HG02798 (cell line): ENCODE measurements around the gene CENPM.

ENCODE experiments used
- ATAC-seq: cut with Tn5 transposase; IDR thresholded peaks from one replicate; pipeline ENCODE4 v1.9.1; 2021; ENCODE audit warnings: mild to moderate bottlenecking; ENCODE audit not compliant: unreplicated experiment, poor library complexity

CENPM gene

GRCh38 chr22:41915786-41916493, 31.0 kb downstream of the CENPM start:
- ATAC-seq: no peak

- ATAC-seq: peak; percentile 24
Observed at GRCh38 chr22:41915035-41915785, 31.7 kb downstream of the CENPM start, which contains the start of gene SHISA8. TSS of gene SHISA8 (minus strand) at chr22:41915074. CDS start at chr22:41914667, 407 bp downstream.

DNA sequence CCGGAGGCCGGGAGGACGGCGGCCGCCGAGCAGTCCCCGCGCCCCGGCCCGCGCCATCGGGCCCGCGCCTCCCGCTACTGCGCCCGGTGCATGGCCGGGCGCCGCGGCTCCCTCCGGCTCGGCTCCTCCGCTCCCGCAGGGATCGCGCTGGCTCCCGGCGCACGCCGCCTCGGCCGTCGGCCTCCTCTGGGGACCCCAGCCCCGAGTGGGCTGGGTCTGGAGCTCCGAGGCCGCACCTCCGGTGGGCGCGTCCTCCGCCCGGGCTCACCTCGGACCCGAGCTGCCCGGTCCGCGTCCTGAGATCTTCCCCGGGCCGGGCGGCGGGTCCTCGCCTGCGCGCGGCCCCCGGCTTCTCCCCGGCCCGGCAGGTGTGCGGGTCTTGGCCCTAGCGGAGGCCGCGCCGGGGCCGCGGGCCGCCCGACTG, 32.3 kb downstream of the CENPM start:
- ATAC-seq: peak; percentile 5

DNA sequence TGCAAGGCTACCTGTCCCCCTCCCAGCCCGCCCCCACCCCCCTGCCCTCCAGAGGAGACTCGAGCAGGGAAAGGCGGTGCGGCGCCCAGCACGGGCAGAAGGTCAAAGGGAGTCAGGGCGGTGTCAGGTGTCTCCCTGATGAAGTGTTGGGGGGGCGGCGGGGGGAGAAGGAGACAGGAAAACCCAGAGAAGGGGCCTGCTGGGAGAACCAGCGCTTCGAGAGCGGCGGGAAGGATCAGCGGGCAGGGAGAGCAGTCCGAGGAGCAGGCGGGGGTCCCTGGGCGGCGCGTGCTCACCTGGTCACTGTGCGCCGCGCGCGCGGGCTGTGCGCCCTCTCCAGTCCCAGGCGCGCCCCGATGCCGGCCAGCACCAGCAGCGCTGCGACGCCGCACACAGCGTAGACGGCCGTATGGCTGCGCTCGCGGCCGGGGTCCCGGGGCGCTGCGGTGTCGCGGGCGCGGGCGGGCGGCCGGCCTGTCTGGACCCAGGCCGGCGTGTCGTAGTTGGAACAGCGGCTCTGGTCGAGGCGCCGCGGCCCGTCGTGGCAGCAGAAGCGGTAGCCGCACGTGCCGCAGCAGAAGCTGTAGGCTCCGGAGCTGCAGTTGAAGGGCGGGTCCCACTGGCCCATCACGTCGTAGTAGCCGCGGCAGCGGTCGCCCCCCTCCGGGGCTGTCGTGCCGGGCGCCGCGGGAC, 33.0 kb downstream of the CENPM start:
- ATAC-seq: no peak

DNA sequence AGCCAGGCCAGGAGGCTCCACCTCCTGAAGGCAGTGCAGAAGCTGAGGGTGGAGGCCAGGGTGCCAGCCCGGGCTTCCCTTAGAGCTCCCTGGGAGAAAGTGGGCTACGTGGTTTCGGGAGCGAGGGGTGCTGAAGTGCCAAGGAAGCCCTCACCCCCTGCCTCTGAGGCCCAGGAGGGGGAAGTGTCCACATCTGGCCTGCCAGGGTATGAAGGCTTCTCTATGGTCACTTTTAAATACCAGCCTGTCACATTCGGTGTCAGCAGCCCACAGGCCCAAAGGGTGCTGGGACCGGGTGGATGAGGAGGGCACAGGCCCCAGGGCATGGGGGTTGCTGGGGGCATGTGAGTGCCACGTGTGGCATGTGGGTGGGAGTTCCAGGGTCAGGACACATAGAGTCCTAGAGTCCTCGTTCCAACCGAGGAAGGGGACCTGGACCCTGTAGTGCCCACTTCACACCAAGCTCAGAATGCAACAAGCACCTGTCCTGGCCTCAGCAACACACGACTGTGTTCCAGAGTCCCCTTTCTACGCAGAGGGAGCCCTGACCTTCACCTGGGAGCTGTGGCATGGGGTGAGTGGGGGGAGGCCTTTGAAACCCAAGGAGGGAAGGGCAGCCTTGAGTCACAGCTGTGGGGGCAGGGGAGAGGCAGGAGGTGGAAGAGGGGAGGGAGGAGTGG, 33.8 kb downstream of the CENPM start:
- no peak for ATAC-seq

DNA sequence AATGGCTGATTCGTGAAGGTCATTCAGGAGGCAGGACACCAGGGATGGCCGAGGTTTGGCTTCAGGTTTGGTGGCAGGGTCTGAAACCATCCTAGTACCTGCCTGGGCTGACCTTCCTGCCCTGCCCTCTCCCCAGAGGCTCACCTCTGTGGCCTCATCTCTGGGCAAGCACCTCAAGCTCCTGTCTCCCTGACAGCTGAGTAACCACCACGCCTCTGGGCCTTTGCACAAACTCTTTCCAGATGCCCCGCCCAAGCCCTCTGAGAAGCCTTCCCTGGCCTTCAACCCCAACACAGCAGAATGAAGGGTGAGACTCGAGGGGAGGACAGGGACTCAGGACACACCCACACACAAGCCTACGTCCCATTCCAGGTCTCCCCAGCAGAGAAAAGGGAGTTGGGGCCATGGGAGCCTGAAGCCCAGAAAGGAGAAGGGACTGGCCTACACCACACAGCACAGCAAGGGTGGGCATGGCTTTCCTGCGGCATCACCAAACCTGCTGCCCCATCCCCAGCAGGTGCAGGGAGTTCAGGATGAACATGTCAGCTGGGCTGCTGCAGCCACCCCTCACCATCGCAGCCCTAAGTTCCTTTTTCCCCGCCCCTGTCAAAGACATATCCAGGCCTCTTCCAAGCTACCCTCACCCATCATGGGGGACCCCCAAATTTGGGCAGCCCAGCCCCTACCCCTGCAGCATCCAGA, 34.5 kb downstream of the CENPM start:
- no peak for ATAC-seq

DNA sequence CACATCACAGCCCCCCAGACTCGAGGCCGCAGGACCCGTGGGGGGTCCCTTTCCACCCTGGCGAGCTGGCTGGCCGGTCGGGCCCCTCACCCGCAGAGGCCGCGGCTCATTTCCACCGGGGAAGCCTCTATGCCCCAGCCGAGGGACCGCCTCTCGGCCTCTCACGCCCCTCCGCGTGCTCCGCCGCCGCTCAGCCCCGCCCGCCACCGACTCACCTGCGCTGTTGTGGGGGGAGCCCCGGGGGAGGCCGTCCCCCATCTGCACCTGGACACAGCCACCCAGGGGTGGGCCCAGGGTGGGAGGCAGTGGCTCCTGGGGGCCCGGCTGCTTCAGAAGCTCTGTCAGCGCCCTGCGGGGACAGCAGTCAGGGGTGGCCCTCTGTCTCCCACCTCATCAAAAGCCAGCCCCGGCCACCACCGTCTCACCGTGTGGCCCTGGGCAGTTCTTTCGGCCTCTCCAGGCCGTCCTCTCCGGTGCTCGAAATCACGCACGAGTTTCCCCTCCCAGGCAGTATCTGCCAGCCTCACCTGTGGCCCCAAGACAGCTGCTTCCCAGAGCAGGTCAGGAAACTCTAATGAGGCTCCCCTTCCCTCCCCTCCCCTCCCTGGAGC, 35.8 kb downstream of the CENPM start:
- ATAC-seq: no peak

GRCh38 chr22:41910050-41911000, 36.6 kb downstream of the CENPM start:
- no peak for ATAC-seq

GRCh38 chr22:41909310-41910049, 37.5 kb downstream of the CENPM start:
- ATAC-seq: no peak

- ATAC-seq: no peak
Observed at GRCh38 chr22:41908411-41909309, 38.3 kb downstream of the CENPM start.

GRCh38 chr22:41907436-41908401, 39.2 kb downstream of the CENPM start:
- ATAC-seq: no peak

DNA sequence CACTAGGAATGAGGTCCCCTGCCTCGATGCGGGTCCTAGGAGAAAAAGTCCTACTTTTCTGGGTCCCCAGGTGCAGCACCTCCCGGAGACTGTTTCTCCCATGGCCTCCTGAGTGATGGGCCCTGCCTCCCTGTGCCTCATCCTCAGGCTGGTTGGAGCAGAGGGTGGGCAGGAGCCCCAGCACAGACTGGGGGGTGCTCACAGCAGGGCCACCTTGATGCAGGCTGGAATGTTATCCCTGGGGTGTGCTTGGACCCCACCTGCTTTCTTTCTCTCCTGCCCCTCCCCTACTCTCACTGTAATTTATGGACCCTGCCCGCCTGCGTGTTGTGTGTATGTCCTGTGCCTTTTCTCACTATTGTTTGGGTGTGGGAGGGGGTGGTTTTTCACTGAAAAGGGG, 40.1 kb downstream of the CENPM start:
- ATAC-seq: no peak

GRCh38 chr22:41905411-41906202, 41.3 kb downstream of the CENPM start:
- ATAC-seq: no peak

GRCh38 chr22:41904450-41905410, 42.2 kb downstream of the CENPM start:
- ATAC-seq: no peak
